HG03039 (cell line): ENCODE data around the gene PRKACA.
"Not testable (repeated sequence)": the region's sequence is repeated elsewhere in the genome, so short reads cannot be mapped to it uniquely, and the experiment has no call there.

Experiments used
- ATAC-seq: cut with Tn5 transposase; IDR thresholded peaks from one replicate; pipeline ENCODE4 v1.9.1; 2021; ENCODE audit warnings: mild to moderate bottlenecking, moderate library complexity; ENCODE audit not compliant: unreplicated experiment

Gene PRKACA

DNA sequence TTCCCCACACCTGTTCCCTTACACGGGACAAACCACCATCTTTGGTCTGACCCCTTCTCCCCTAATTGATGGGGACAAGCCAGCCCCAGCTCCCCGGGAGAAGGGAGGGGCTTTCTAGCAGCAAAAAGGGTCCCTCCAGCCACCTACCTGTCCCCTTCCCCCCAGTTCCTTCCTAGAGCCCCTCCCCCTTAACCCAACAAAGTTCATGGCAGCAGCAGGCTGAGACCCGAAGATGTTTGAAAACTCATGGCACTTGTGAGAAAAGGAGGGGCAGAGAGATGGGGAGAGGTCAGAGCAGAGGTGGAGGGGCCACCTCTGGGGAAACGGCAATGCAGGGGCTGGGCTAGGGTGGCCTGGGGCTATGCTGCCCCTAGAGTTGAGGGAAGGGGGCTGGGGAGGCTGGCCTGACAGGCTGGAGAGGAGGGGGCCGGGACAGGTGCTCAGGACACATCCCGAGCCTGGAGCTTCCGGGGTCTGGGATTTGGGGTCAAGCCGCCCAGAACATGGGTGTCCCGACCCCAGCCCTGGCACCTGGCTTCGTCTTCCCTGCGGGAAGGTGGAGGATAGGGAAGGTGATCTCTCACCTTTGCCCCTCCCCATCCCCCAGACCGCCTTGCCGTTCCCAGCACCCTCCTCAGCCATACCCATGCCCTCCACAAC, 31.3 kb upstream of the PRKACA start:
- no peak for ATAC-seq

DNA sequence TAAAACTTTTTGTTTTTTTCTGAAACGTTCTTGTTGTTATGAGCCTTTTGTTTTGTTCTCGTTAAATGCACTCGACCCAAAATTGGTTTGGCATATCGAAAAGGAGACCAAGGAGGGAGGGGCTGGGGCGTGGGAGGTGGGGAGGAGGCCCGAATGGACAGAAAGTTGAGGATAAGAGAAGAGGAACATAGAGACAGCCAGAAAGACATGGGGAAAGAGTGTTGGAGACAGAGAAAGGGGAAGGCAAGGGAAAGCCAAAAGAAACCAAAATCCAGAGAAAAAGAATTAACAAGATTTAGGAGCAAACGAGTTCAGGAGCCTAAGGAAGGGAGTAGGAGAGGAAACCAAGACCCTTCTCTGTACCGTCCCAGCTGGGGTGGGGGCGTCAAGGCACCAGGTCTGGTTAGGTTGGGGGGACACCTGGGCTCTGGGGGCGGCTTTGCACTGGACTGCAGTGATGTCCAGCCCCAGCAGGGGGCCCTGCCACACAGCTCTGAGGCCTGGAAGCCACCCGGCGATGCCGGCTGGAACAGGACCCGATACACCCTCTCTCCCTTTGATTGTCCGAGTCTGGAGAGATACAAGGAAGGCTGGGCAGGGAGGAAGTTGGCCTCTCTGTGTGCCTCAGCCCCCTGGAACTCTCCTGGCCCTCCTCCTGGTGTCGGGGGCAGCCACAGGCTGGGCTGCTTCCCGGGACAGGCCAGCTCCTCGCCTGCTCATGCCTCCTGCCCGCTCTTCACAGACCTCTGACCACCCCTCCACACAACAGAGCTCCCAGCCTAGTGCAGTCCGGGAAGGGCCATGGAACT, 30.4 kb upstream of the PRKACA start:
- ATAC-seq = no peak

DNA sequence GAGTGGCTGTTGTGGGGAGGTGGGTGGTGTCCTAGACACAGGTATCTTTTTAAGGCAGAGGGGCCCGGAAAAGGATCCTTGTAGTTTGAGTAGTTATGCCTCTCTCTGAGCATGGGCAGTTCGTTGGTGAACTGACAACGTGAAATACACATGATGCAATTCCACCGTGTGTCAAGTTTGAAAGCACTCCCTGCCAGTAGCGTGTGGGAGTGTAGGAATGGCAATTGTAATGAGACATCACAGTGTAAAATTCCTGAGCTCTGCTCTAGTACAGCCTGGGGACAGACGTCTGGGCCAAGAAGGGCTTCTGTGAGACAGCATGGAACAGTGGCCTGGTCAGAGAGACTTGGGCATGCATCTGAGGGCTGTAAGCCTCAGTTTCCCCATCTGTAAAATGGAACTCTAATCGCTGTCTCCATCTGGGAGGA, 29.2 kb upstream of the PRKACA start:
- ATAC-seq = no peak

DNA sequence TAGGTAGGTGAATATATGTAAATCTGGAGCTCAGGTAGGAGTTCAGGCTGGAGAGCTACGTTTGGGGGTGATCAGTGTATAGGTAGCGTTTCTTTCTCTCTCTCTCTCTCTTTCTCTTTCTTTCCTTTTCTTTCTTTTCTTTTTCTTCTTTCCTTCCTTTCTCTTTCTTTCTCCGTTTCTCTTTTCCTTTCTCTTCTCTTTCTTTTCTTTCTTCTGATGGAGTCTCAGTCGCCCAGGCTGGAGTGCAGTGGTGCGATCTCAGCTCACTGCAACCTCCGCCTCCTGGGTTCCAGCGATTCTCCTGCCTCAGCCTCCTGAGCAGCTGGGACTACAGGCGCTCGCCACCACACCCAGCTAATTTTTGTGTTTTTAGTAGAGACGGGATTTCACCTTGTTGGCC, 28.6 kb upstream of the PRKACA start:
- ATAC-seq = not testable (repeated sequence)

DNA sequence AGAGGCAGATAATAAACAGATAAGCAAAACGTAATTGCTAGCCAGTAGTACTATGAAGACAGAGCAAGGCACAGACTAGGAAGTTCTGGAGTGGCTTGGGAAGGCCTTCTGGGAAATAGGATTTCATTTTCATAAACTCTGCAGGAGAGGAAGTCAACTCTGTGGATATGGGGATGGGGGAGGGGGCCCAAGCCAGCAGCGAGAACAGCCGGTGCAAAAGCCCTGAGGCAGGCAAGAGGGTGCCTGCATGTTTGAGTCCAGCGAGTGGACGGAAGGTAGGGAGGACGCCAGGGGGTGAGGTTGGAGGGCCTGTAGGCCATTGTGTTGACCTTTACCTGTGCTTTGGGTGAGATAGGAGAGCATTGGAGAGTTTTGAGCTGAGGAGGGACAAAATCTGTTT, 27.8 kb upstream of the PRKACA start:
- no peak for ATAC-seq

DNA sequence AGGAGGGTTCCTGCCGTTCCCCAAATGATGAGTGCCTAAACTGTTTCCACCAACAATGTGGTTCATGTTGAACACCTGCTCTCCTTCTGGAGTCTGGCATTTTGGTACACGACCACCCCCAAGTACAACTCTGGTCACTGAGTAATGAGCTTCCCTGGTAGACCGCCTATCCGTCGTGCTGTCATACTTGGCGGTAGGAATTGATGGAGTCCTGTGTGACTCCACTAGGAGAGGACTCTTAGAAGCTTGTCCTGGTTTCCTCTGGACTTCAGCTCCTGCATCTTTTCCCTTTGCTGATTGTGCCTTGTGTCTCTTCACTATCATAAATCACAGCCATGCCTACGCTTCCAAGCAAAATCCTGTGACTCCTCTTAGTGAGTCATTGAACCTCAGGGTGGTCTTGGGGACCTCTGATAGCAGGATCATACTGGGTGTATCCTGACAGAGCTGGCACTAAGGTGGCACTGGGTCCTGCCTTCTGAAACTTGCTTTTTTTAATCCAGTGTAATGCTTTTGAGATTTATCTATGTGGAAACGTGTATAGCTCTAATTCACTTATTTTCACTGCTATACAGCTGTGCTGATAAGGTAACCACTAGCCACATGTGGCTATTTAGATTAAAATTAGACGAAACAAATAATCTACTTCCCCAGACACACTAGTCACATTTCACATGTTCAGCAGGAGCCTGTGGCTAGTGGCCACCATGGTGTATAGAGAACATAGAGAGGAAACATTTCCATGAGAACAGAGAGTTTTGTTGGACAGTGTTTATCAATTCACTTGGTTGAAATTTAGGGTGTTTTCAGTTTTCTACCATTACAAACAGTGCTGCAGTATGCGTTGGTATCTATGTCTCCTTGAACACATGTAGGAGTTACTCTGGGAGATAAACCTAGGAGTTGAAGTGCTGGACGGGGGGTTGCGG, 25.0 kb upstream of the PRKACA start:
- ATAC-seq = no peak

DNA sequence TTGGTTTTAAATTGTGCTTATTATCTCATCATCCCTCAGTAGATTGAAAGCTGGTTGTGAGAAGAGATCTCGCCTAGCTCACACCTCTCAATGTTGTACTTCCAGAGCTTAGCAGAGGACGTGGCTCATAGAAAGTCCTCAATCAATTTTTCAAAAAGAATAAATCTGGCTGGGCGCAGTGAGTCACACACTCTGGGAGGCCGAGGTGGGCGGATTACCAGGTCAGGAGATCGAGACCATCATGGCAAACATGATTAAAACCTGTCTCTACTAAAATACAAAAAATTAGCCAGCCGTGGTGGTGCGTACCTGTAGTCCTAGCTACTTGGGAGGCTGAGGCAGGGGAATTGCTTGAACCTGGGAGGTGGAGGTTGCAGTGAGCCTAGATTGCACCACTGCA, 23.5 kb upstream of the PRKACA start:
- no peak for ATAC-seq

DNA sequence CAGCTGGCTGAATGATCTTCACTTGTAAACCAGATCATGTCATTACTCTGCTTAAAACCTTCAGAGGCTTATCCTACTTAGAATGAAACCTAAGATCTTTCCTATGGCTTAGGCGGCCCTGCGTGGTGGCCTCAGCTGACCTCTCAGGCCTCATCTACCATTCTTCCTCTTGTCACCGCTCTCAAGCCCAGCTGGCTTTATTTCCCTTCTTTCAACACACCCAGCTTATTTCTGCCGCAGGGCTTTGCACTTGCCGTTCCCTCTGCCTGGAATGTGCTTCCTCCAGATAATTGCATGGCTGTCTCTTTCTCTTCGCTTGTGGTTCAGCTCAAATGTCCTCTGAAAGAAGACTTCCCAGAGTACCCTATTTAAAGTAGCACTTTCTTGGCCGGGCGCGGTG, 22.4 kb upstream of the PRKACA start:
- no peak for ATAC-seq

DNA sequence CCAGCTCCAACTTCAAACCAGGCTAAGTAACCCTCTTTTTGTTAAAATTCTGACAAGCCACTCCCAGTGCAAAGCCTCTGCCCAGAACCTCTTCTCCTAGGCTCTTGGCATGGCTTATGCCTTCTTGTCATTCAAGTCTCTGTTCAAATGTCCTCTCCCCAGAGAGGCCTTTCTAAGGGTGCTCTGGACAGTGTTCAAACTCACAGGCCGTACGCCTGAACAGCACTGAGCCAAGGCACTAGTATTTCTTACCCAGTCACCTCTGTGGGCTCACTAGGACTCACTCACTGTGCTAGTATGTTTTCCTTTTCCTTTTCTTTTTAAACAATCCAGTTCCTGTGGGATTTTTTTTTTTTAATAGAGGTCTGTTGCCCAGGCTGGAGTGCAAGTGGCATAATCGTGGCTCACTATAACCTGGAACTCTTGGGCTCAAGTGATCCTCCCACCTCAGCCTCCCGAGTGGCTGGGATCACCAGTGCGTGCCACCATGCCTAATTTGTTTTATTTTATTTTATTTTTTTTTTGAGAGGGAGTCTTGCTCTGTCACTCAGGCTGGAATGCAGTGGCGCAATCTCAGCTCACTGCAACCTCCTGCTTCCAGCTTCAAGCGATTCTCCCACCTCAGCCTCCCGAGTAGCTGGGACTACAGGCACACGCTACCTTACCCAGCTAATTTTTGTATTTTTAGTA, 21.2 kb upstream of the PRKACA start:
- ATAC-seq = no peak

DNA sequence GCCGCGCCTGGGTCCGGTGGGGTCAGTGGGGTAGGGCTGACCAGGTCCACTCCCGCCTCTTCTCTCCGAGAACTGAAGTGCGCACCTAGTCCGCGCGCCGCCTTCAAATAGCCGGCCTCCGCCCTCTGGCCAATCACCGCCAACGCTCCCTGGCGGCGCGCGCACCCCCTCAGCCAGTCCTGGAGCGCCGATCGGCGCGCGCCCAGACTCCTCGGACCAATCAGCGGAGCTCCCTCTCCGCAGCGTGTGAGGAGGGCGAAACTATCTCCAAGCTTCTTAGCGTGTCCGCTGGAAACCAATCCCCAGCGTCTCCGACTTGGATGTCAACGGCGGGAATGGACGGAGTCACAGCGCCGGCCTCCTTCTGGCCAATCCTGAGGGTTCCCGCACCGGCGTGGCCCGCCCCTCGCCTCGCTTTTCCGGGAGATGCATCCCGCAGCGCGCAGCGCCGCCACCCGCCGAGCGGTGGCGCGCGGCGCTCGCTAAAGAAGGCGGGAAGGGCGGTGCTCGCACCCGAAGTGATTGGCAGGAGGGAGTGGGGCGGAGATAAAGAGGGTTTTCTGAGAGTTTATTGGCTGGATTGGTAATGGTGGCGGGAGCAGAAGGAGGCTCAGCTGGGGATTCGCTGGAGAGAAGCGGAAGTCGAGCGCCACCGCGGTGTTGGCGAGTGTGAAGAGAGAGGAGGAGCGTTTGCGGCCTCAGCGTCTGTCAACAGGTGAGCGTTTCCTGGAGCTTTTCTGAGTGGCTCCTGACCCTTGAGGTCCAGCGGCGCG, 19.1 kb upstream of the PRKACA start, which contains the start of gene ASF1B:
TSS of gene ASF1B (minus strand) at position 81 of the 773 bp plus-strand sequence. CDS start 133 bp downstream, outside the sequence.
- peak; percentile 76 for ATAC-seq

DNA sequence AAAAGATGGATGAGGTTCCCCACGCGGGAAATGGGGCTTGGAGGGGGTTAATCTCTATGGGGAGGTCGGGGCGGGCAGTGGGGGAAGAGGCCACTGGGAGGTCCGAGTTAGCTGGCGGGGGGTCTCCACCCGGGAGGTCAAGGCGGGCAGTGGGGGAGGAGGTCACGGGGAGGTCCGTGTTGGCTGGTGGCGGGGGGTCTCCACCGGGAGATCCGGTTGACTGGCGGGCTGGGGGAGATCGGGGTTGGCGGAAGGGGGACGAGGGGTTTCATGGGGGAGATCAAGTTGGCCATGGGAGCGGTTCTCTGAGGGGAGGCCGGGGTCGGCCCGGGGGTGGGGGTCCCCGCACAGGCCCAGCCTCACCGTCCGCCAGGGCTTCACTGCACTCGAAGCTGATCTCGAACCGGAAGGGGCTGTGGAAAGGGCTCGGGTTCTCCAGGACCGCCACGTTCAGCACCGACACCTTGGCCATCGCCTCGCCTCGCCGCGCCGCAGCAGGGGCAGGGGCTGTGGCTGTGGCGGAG, 18.5 kb upstream of the PRKACA start:
- ATAC-seq = peak; percentile 4

DNA sequence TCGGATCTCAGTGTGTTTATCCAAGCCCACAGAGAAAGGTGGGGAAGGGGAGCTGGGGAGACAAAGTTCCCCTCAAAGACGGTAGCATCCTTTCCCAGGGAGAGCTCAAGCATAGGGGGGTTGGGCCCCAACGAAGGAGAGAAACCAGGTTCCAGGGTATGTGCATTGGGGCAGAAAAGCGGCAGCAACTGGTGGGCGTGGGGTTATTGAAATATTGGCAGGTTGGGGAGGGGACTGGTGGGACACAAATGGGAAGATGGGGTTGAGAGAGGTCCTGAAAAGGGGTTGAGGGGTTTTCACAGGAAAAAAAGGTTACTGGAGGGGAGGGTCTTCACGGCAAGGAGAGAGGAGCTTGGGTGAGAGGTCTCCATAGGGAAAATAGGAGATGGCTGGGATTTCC, 17.8 kb upstream of the PRKACA start:
- no peak for ATAC-seq

DNA sequence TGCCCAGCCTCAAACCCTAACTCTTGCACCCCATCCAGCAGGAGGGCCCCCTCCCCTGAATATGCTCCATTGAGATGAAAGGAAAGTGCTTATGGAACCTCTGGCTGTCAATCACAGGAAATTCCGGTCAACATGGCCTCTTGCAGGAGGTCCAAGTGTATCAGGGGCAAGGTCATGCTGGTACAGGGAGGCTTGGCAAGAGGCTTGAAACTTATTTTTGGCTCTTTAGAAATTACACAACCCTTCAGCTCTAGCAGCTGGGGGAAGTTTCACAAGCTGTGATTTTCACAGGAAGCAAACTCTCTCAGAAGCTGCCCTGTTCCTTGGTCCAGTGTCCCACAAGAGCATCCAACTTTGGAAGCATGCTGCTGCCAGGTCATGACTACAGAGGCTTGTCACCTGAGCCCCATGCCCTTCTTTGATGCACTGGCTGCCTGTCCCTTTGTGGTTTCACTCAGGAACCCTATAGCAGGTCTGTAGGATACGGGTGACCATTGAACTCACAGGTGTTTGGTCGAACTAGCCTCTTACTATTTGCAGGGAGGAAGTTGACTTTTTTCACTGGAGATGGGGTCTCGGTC, 10.5 kb upstream of the PRKACA start:
- no peak for ATAC-seq

DNA sequence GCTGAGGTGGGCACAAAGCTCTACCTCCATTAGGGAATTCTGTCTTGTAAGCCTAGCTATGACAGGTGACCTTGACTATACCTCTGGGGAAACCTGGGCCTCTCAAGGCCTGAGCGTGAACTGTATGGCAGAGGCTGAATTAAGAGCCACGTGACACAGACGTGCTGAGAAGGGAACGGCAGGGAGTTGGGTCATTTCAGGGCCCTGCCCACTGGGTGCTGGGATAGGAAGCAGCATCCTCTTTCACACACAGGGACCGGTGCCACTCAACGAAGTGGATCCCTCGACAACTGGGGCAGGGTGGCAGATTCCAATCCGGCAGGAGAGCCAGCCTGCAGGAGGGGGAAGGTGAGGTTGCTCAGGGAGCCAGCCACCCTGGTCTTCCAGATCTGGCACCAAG, 9.6 kb upstream of the PRKACA start:
- ATAC-seq = no peak

DNA sequence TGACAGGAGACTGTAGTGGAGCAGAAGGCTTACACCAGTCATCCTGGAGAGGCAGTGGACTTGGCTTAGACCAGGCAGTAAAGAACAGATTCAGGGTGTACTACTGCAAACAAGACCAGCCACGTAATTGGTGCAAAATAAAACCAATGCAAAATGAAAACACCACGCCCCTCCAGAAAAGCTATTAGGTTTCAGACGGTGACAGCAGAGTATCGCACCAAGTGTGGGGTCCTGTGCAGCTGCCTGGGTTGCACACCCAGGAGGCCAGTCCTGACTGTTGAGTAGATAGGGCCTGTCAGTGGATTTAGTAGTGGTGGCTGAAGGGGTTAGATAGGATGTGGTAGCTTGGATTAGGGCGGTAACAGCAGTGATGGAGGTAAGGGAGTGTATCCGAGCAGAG, 5.4 kb upstream of the PRKACA start:
- no peak for ATAC-seq

DNA sequence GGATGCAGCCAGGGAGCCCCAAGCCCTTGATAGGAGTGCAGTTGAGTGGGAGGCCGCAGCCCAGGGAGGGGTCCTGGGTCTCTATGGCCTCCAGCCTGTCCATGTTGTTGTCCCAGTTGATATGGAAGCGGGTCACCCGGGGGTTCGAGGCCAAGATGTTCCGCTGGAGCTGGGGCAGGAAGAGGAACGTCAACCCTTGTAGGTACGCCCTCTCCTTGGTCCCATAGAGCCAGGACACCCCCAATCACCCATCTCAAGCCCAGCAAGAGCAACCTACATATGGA, 2.9 kb upstream of the PRKACA start:
- no peak for ATAC-seq

DNA sequence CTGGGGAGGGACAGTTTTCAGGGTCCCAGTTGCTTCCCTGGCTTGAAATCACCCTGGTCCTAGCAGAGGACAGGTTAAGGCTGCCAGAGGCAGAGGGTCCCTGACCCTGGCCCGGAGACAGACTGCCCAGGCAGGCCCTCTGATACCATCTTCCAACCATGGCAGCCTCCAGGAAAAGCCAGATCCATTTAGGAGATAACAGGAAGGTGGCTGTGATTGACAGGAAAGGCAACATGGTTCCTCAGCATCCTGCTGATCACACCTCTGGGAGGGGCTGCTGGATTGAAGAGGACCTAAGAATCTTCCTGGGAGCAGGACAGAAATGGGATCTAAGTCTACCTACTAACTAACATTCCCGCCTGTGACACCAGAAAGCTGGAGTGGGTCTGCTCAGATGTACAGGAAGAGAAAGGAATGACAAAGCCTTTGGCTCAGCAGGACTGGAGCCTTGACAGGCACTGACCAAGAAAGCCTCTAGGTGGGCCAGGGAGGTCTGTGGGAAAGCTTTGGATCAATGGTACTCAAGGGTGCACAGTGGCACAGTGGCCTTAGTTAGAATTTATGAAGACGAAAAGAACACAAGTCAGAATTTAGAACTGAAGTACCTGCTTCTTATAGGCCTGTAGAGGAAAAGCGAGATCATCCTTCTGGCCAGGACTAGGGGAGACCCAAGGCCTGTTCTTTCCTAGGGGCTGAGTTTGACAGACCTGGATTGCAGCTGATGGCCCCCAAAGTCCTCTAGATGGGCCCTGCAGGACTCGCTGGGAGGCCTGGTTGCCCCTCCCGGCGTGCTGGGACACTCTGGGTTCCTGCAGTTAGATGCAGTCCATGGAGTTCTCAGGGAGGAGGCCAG, 2.3 kb upstream of the PRKACA start:
- no peak for ATAC-seq

DNA sequence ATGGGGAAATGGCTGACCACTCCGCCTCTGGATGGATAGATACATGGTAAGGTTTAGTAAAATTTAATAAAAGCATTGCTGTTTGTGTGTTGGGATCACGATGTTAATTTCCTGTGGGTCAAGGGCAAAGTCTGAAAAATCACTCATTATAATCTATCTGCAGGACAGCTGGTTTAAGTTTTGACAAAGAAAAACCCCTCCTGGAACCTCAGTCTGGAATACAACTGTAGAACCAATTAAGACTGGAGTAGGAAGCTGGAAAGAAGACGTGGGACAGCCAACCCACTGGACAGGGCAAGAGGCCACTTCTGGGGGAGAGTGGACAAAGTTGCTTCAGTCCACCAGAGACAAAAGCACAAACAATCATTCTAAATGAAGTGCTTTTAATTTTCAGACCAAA, 1.6 kb upstream of the PRKACA start:
- ATAC-seq = no peak
